IPS-18a (cell line): ENCODE measurements around the gene H2BK1.

Experiments used
- H3K27ac ChIP-seq: one replicate; pipeline ENCODE4 v1.5.1; 2013; ENCODE audit warnings: low read length
- H3K27me3 ChIP-seq: one replicate; pipeline ENCODE4 v1.6.1; 2013; ENCODE audit warnings: mild to moderate bottlenecking, low read length; ENCODE audit not compliant: control insufficient read depth, insufficient read depth
- H3K36me3 ChIP-seq: one replicate; pipeline ENCODE4 v1.6.1; 2013; ENCODE audit warnings: low read depth, low read length; ENCODE audit not compliant: control insufficient read depth
- H3K4me1 ChIP-seq: one replicate; pipeline ENCODE4 v1.6.1; 2013; ENCODE audit warnings: low read depth, low read length; ENCODE audit not compliant: control insufficient read depth
- H3K4me3 ChIP-seq: one replicate; pipeline ENCODE4 v1.5.1; 2013; ENCODE audit warnings: low read length
- H3K9ac ChIP-seq: one replicate; pipeline ENCODE4 v1.6.1; 2013; ENCODE audit warnings: mild to moderate bottlenecking, low read length, moderate library complexity
- H3K9me3 ChIP-seq: one replicate; pipeline ENCODE4 v1.6.1; 2013; ENCODE audit warnings: low read depth, low read length; ENCODE audit not compliant: control insufficient read depth

H2BK1 gene

GRCh38 chr7:151194188-151194587 is 16.1 kb downstream of the H2BK1 start:
- no peaks in the 10 kb centered on the region for H3K4me1 ChIP-seq
- H3K9me3 ChIP-seq: no peaks in the 10 kb centered on the region
- H3K4me3 ChIP-seq: no peak overlapping the region
- H3K27me3 ChIP-seq: peaks cover 4% of the 10 kb centered on the region
- no peaks in the 10 kb centered on the region for H3K36me3 ChIP-seq
- no peak overlapping the region for H3K27ac ChIP-seq
- H3K9ac ChIP-seq: no peak overlapping the region

GRCh38 chr7:151193203-151193978 is 16.9 kb downstream of the H2BK1 start:
- peaks cover 4% of the 10 kb centered on the region for H3K27me3 ChIP-seq
- H3K9ac ChIP-seq: no peak overlapping the region
- no peaks in the 10 kb centered on the region for H3K9me3 ChIP-seq
- H3K27ac ChIP-seq: no peak overlapping the region
- H3K4me3 ChIP-seq: no peak overlapping the region
- no peaks in the 10 kb centered on the region for H3K36me3 ChIP-seq
- H3K4me1 ChIP-seq: no peaks in the 10 kb centered on the region

- H3K27me3 ChIP-seq: peaks cover 4% of the 10 kb centered on the region
- H3K4me1 ChIP-seq: no peaks in the 10 kb centered on the region
- no peak overlapping the region for H3K4me3 ChIP-seq
- no peaks in the 10 kb centered on the region for H3K36me3 ChIP-seq
- no peak overlapping the region for H3K9ac ChIP-seq
- no peak overlapping the region for H3K27ac ChIP-seq
- H3K9me3 ChIP-seq: no peaks in the 10 kb centered on the region
Observed at GRCh38 chr7:151192002-151192539, 18.2 kb downstream of the H2BK1 start.

- H3K27ac ChIP-seq: no peak overlapping the region
- no peak overlapping the region for H3K9ac ChIP-seq
- H3K27me3 ChIP-seq: peaks cover 4% of the 10 kb centered on the region
- H3K9me3 ChIP-seq: no peaks in the 10 kb centered on the region
- no peak overlapping the region for H3K4me3 ChIP-seq
- no peaks in the 10 kb centered on the region for H3K36me3 ChIP-seq
- H3K4me1 ChIP-seq: no peaks in the 10 kb centered on the region
Observed at GRCh38 chr7:151191544-151191943, 18.7 kb downstream of the H2BK1 start.

GRCh38 chr7:151189038-151189437 is 21.2 kb downstream of the H2BK1 start:
- no peak overlapping the region for H3K9ac ChIP-seq
- H3K27ac ChIP-seq: no peak overlapping the region
- H3K27me3 ChIP-seq: no peaks in the 10 kb centered on the region
- H3K36me3 ChIP-seq: no peaks in the 10 kb centered on the region
- H3K4me3 ChIP-seq: no peak overlapping the region
- H3K9me3 ChIP-seq: no peaks in the 10 kb centered on the region
- no peaks in the 10 kb centered on the region for H3K4me1 ChIP-seq

- H3K4me1 ChIP-seq: no peaks in the 10 kb centered on the region
- no peak overlapping the region for H3K27ac ChIP-seq
- H3K27me3 ChIP-seq: no peaks in the 10 kb centered on the region
- no peaks in the 10 kb centered on the region for H3K36me3 ChIP-seq
- H3K4me3 ChIP-seq: no peak overlapping the region
- no peaks in the 10 kb centered on the region for H3K9me3 ChIP-seq
- H3K9ac ChIP-seq: no peak overlapping the region
Observed at GRCh38 chr7:151188252-151188542, 22.1 kb downstream of the H2BK1 start.

GRCh38 chr7:151187409-151188251 is 22.7 kb downstream of the H2BK1 start:
- no peaks in the 10 kb centered on the region for H3K27me3 ChIP-seq
- H3K27ac ChIP-seq: no peak overlapping the region
- H3K4me1 ChIP-seq: no peaks in the 10 kb centered on the region
- no peak overlapping the region for H3K4me3 ChIP-seq
- H3K36me3 ChIP-seq: no peaks in the 10 kb centered on the region
- H3K9ac ChIP-seq: no peak overlapping the region
- H3K9me3 ChIP-seq: no peaks in the 10 kb centered on the region

GRCh38 chr7:151186640-151187408 is 23.5 kb downstream of the H2BK1 start, which contains the start of gene ASB10:
Gene ASB10 (minus strand): TSS chr7:151187250. CDS start chr7:151187130, 120 bp downstream.
- Histone ChIP-seq H3K9ac (no peak within 1 kb of the TSS), H3K9me3 (no peaks in the 10 kb centered on the region), H3K27ac (no peak within 1 kb of the TSS), H3K27me3 (no peaks in the 10 kb centered on the region), H3K4me3 (no peak within 1 kb of the TSS), H3K4me1 (no peaks in the 10 kb centered on the region), H3K36me3 (no peaks in the 10 kb centered on the region)

- no peaks in the 10 kb centered on the region for H3K27me3 ChIP-seq
- no peak overlapping the region for H3K27ac ChIP-seq
- H3K9ac ChIP-seq: no peak overlapping the region
- H3K36me3 ChIP-seq: no peaks in the 10 kb centered on the region
- no peaks in the 10 kb centered on the region for H3K4me1 ChIP-seq
- H3K4me3 ChIP-seq: no peak overlapping the region
- no peaks in the 10 kb centered on the region for H3K9me3 ChIP-seq
Observed at GRCh38 chr7:151185762-151186639, 24.3 kb downstream of the H2BK1 start.

- Histone ChIP-seq H3K9ac (no peak overlapping the region), H3K27me3 (peaks cover 10% of the 10 kb centered on the region)
Observed at GRCh38 chr7:151181011-151181431, 29.3 kb downstream of the H2BK1 start.

More at GRCh38 chr7:151181011-151181431, 29.3 kb downstream of the H2BK1 start:
- H3K9me3 ChIP-seq: no peaks in the 10 kb centered on the region
- H3K4me1 ChIP-seq: no peaks in the 10 kb centered on the region
- no peak overlapping the region for H3K4me3 ChIP-seq
- H3K27ac ChIP-seq: no peak overlapping the region
- no peaks in the 10 kb centered on the region for H3K36me3 ChIP-seq
